COLO668 (cell line): Measurements from ENCODE around the gene STK16.
"Not testable (repeated sequence)": the region's sequence is repeated elsewhere in the genome, so short reads cannot be mapped to it uniquely, and the experiment has no call there.

Experiments used
- DNase-seq: peaks from one replicate; lab custom pipeline; 2025; ENCODE audit not compliant: unreplicated experiment; lab: John Stamatoyannopoulos, UW

Gene STK16

GRCh38 chr2:219245148-219245898 lies at the start of gene STK16, which contains the start of gene GLB1L:
TSS of gene STK16 (plus strand) at chr2:219245479. CDS start at chr2:219246000, 521 bp downstream.
TSS of gene GLB1L (minus strand) at chr2:219245444. CDS start at chr2:219243573, 1,871 bp downstream.
- DNase-seq: peak; percentile 95

- no peak for DNase-seq
Measured at GRCh38 chr2:219197388-219197787, 47.9 kb upstream of the STK16 start.

GRCh38 chr2:219198974-219199373 lies 46.3 kb upstream of the STK16 start:
- DNase-seq: no peak

- no peak for DNase-seq
Measured at GRCh38 chr2:219199470-219200211, 45.6 kb upstream of the STK16 start.

GRCh38 chr2:219200502-219201326 lies 44.6 kb upstream of the STK16 start:
- not testable (repeated sequence) for DNase-seq

GRCh38 chr2:219201331-219201730 lies 43.9 kb upstream of the STK16 start:
- not testable (repeated sequence) for DNase-seq

GRCh38 chr2:219204425-219205164 lies 40.7 kb upstream of the STK16 start:
- no peak for DNase-seq

- DNase-seq: no peak
Measured at GRCh38 chr2:219205165-219205538, 40.1 kb upstream of the STK16 start.

GRCh38 chr2:219205981-219206327 lies 39.3 kb upstream of the STK16 start:
- no peak for DNase-seq

- DNase-seq: peak; percentile 96
Measured at GRCh38 chr2:219206328-219207133, 38.7 kb upstream of the STK16 start, which contains the start of gene ZFAND2B. TSS of gene ZFAND2B (plus strand) at chr2:219206782. CDS start at chr2:219206988, 206 bp downstream.

GRCh38 chr2:219207134-219207883 lies 38.0 kb upstream of the STK16 start:
- no peak for DNase-seq

GRCh38 chr2:219207884-219208740 lies 37.2 kb upstream of the STK16 start:
- DNase-seq: no peak

- no peak for DNase-seq
Measured at GRCh38 chr2:219209236-219210195, 35.8 kb upstream of the STK16 start.

GRCh38 chr2:219210196-219210885 lies 34.9 kb upstream of the STK16 start:
- DNase-seq: no peak

- DNase-seq: no peak
Measured at GRCh38 chr2:219210886-219211362, 34.4 kb upstream of the STK16 start.

- no peak for DNase-seq
Measured at GRCh38 chr2:219213026-219213415, 32.3 kb upstream of the STK16 start.
